ENCODE measurements around the gene MSTN.

MSTN gene

DNA sequence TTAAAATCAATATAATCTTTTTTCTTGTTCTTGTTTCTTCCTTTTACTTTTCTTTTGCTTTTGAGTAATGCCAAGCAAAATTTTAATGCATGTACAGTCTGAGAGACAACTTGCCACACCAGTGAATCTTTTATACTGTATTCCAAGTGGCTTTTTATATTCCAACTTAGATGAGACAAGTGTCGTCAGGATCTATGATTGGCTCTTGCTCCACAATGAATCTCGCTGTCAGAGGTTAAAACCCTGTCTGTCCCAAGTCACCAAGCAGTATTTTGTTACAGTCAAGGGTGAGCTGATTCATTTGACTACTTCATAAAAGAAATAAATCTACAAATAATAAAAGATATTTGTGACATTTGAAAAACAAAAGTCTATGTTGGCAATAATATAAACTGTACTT, at the start of gene MSTN:
Gene MSTN (minus strand): TSS at position 129 of the 400 bp plus-strand sequence. CDS start 133 bp downstream, outside the sequence.
- DNase-seq = no peak

GRCh38 chr2:190111166-190111565, 48.6 kb upstream of the MSTN start:
- DNase-seq = no peak

DNA sequence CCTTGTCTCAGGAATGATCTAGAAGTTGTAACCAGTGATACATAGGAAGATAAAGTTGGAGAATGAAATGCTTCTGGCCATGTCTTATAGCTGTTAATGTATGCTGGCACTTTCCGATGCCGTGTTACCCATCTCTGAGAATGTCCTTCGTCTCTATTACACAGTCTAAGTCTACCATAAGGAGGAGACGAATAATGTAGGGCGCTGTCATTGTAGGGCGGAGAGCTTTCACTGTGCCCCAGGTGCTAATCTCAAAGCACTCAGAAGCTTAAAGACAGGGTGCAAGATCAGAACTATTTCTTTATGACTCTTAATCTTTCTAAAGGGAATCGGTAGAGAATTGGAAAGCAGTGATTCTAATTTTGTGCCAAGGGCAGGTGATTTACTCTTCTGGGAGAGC, 48.2 kb upstream of the MSTN start:
- no peak for DNase-seq

GRCh38 chr2:190110131-190110530, 47.6 kb upstream of the MSTN start:
- no peak for DNase-seq

DNA sequence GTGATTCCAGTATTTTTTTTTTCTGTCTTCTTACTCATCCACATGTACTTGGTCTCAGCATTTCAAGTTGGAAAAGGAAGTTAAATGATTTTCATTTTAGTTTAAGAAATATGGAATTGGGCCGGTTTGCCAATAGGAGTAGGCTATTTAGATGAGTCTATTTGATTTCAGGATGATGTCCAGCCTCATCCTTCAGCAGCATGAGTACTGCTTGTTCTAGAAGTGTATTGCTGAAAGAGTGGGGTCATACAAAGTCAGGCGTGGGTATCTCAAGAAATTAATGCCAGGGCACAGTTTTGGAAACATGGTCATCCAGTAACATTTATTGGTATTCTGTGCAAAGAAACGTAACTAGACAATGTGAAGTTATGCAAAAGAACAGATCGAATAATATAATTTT, 44.9 kb upstream of the MSTN start:
- DNase-seq = no peak

- DNase-seq = no peak
Observed at GRCh38 chr2:190106783-190107182, 44.3 kb upstream of the MSTN start.

GRCh38 chr2:190105554-190105953, 43.0 kb upstream of the MSTN start:
- DNase-seq = no peak

- DNase-seq = no peak
Observed at GRCh38 chr2:190103144-190103543, 40.6 kb upstream of the MSTN start.

DNA sequence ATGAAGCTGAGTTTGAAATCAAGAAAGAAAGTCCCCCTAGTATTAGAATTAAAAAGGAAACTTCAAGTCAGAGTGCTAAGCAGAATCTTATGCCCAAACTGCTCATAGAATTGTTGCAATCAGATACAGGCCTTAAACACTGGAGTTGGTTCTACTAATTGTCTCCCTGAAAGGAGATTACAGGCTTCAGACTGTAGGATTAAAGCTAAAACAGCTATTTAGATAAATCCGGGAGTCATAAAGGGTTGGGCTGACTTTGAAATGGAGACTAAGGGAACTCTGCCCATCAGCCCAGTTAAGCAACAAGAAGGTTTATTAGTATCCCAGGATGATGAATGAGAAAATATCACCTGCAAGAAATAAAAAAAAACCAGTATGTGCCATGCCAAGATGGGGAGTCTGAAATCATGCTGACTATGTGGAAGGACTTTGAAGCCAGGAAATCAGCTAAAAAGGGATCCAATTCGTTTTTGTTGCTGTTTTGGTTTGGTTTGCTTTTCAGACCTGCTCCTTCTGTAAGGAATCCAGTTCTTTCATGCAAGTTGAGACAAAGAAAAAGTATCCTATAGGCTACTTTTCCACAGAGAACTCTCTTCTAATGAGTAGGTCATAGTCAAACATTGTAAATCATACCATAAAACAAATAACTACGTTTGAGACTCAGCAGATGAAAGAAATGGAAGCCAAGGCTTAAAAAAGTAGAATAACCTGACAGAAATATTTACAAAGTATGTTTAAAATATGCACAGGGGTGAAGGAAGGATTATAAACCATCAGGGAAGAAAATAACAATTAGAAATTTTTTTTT, 37.6 kb upstream of the MSTN start:
- DNase-seq = no peak

DNA sequence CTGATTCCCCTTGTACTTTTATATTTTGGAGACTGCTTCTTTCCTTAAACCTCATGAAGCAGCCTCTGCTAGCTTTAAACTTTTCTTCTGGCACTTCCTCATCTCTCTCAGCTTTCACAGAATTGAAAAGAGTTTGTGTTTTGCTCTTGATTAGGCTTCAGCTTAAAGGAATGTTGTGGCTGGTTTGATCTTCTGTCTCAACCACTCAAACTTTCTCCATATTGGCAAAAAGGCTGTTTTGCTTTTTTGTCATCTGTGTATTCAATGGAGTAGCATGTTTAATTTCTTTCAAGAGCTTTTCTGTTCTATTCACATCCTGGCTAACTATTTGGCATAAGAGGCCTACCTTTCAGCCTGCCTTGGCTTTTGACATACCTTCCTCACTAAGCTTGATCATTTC, 36.3 kb upstream of the MSTN start:
- DNase-seq = no peak

DNA sequence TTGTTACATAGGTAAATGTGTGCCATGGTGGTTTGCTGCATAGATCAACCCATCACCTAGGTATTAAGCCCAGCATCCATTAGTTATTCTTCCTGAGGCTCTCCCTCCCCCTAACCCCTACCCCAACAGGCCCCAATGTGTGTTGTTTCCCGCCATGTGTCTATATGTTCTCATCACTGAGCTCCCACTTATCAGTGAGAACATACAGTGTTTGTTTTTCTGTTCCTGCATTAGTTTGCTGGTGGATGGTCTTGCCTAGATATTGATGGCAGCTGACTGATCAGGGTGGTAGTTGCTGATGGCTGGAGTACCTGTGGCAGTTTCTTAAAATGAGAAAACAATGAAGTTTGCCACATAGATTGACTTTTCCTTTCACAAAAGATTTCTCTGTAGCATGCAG, 34.6 kb upstream of the MSTN start:
- DNase-seq = no peak

- DNase-seq = no peak
Observed at GRCh38 chr2:190094316-190094871, 31.9 kb upstream of the MSTN start.

DNA sequence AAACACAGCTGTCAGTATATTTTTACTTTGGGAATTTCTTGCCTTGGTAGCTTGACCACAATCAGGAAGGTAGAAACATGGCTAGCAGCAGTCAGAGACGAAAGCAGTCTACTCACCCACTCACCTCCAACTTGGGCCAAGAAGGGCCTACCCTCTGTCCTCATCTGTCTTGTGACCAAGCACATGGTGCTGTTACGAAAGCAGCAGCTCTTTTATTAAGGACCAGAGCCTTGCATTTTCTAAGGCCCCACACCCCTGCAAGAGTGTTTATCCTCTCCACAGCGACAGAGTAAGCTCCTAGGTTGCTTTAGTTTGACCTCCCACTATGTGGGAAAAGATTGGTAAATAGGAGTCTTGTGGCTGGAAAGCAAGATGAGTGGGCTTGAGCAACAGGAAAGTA, 31.3 kb upstream of the MSTN start:
- DNase-seq = no peak

DNA sequence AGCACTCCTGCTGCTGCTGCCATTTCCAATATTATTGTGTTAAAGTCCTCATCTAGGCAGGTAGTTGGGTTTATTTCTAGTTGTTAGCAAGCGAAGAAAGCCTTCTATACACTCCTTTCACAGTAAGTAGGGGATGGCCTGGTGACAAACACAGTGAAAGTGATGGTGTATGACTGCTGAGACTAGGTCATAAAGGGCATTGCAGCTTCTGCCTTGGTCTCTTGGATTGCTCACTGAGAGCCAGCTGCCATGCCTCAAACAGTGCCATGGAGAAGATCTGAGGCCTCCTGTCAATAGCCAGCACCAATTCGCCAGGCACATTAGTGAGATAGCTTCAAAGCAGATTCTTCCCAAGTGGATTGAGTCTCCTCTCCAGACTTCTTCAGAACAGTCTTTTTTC, 27.6 kb upstream of the MSTN start:
- no peak for DNase-seq

- no peak for DNase-seq
Observed at GRCh38 chr2:190088917-190089316, 26.4 kb upstream of the MSTN start.

DNA sequence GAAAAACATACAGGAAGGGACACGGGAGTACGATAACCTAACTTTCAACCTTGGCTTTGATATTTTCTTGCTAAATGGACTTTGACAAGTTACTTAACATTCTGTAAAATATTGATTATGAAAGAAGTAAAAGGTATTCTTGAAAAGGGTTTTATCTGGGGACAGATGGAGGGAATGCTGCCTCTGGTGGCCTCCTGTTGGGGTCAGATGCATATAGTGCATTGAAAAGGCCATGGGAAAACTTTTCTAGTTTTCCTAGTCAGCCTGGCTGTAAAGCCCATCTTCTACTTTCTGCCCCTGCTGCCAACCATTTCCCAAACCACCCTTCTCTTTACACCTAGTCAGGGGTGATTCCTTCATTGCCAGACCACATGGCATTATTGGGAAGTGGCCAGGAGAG, 22.2 kb upstream of the MSTN start:
- no peak for DNase-seq

- DNase-seq = no peak
Observed at GRCh38 chr2:190082118-190082517, 19.6 kb upstream of the MSTN start.

DNA sequence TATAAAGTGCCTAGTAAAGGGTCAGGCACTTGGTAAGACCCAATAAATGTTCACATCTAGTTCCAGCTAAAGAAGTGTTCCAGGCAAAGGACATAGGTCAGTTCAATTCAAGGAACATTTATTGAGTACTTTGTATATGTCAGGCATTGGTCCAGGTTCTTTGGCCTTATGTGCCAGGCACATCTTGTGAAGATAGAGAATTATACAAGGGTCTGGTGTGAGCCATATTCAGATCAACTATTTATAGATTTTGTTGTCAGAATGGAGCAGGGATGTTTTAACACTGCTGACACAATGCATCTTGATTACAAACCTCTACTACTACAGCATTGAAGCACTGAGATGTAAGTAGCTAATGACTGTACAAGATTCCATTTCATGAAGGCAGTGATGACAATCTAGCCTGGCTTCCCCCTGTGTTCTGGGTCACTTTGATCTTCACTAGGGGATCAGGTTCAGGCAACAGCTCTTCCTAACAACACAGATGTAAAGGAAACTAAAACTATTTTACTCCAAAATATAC, 18.1 kb upstream of the MSTN start:
- no peak for DNase-seq

- no peak for DNase-seq
Observed at GRCh38 chr2:190079160-190079559, 16.6 kb upstream of the MSTN start.

- no peak for DNase-seq
Observed at GRCh38 chr2:190075623-190076022, 13.1 kb upstream of the MSTN start.

GRCh38 chr2:190069936-190070696, 7.6 kb upstream of the MSTN start:
- DNase-seq = no peak

DNA sequence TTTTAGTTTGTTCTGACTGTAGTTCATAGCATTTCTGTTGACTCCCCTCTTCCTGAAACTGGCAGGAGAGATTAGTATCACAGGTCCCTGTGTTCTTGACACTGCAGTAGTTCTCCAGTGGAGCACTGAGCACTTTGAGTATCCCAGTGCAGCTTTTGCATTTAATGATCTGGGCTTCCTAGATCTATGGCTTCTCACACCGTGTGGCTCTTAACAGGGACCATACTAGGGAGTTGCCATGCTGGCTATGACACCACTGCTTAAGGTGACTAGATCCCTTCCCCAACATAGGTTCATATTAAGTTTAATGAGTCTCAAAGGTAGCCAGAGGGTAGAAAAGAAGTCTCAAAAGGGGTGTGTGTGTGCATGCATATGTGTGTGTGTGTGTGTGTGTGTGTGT, 6.2 kb upstream of the MSTN start:
- no peak for DNase-seq

DNA sequence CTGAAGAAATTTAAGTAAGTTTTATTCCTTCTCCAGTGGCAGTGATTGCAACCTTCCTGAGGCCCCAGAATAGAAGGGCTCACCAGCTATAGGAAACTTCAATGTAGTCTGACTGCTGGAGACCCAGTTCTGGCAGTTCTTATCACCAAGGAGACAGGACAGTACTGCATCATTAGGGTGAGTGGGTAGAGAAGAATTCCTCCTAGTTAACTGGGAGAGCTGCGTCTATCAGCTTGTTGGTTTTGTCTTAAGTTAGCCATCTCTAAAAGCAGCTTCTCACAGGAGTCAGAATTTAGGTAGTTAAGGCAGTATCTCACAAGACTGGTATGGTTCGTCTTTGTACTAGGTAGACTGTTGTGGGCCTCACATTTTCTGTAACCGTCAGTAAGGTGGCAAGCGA, 3.3 kb upstream of the MSTN start:
- no peak for DNase-seq

- DNase-seq = no peak
Observed at GRCh38 chr2:190063624-190064023, 1.1 kb upstream of the MSTN start.

Measured in GOT3 (cell line).